ENCODE measurements around the gene ZNF470. TPM values are rescaled to one million over a fixed set of nuclear protein-coding genes. Genes with fewer than 3 reads are reported as not detected.

The ZNF470 gene
- total RNA-seq, 1 donor from 2014 or later: 4.2 TPM

GRCh38 chr19:56608274-56608964, 41.2 kb downstream of the ZNF470 start:
- peak; percentile 13 to 51 for DNase-seq (ENCODE audit: low read depth in 2 of 2)

GRCh38 chr19:56611288-56611687, 44.0 kb downstream of the ZNF470 start:
- no peak for DNase-seq (ENCODE audit: low read depth in 2 of 2)

GRCh38 chr19:56612737-56613136, 45.5 kb downstream of the ZNF470 start:
- no peak for DNase-seq (ENCODE audit: low read depth in 2 of 2)

GRCh38 chr19:56613639-56614038, 46.4 kb downstream of the ZNF470 start:
- DNase-seq (ENCODE audit: low read depth in 2 of 2): no peak

- DNase-seq (ENCODE audit: low read depth in 2 of 2): no peak
These were observed 50.3 kb downstream of the ZNF470 start for GRCh38 chr19:56617531-56617930.

GRCh38 chr19:56619121-56619520, 51.9 kb downstream of the ZNF470 start:
- no peak for DNase-seq (ENCODE audit: low read depth in 2 of 2)

GRCh38 chr19:56622374-56622773, 55.1 kb downstream of the ZNF470 start:
- no peak for DNase-seq (ENCODE audit: low read depth in 2 of 2)

GRCh38 chr19:56623006-56623405, 55.7 kb downstream of the ZNF470 start:
- no peak for DNase-seq (ENCODE audit: low read depth in 2 of 2)

GRCh38 chr19:56625708-56626107, 58.4 kb downstream of the ZNF470 start:
- no peak for DNase-seq (ENCODE audit: low read depth in 2 of 2)

- DNase-seq (ENCODE audit: low read depth in 2 of 2): no peak
These were observed 65.8 kb downstream of the ZNF470 start for GRCh38 chr19:56633021-56633420.

GRCh38 chr19:56637976-56638555, 70.8 kb downstream of the ZNF470 start:
- peak; percentile 80 to 86 for DNase-seq (ENCODE audit: low read depth in 2 of 2)

Other genes starting within 250 kb of the ZNF470 start
- gene ZNF582, start 173.9 kb upstream of the ZNF470 start, total RNA-seq: 2.0 and 4.0 TPM in 2 replicates
- gene ZNF583, start 163.1 kb upstream of the ZNF470 start, total RNA-seq: 2.0 and 5.8 TPM in 2 replicates
- 1.5 and 2.8 TPM in 2 replicates for gene ZNF667, start 90.1 kb upstream of the ZNF470 start, total RNA-seq
- 0.65 and 1.6 TPM in 2 replicates for gene ZNF471, start 59.6 kb upstream of the ZNF470 start, total RNA-seq
- gene ZFP28, start 28.5 kb upstream of the ZNF470 start, total RNA-seq: 4.1 and 5.8 TPM in 2 replicates
- gene ZNF71, start 27.8 kb downstream of the ZNF470 start, total RNA-seq: 9.2 and 10.1 TPM in 2 replicates
- 0.20 and 0.22 TPM in 2 replicates for gene SMIM17, start 75.7 kb downstream of the ZNF470 start, total RNA-seq
- under 0.01 and 0.99 TPM in 2 replicates for gene ZNF835, start 104.3 kb downstream of the ZNF470 start, total RNA-seq

Data from lung microvascular endothelial cell (primary cell).